Lung (tissue), 12 donors: Measurements from ENCODE around the gene COL9A3. TPM values are rescaled to one million over a fixed set of nuclear protein-coding genes. Genes with fewer than 3 reads are reported as not detected.

Experiments used
- ATAC-seq: fragments of 200-7000 bp; cut with Tn5 transposase; one replicate; pipeline ENCODE4 v1.9.1; 2020; ENCODE audit warnings: moderate number of reproducible peaks; ENCODE audit not compliant: insufficient read depth, low FRiP score
- DNase-seq, 3 donors: peaks; one replicate each; pipeline ENCODE4 v3.0.0-alpha.2; 2013 to 2017
- H3K27ac ChIP-seq, 2 donors: one replicate each; pipeline ENCODE4 v1.5.1; 2013; ENCODE audit warnings: mild to moderate bottlenecking in 2 of 2, moderate library complexity in 2 of 2, control low read depth in 1 of 2, inconsistent platforms in 1 of 2, low read depth in 1 of 2, low read length in 1 of 2
- H3K27me3 ChIP-seq, 3 donors: one replicate each; pipeline ENCODE4 v1.5.1; 2013; ENCODE audit warnings: low read length in 2 of 3; ENCODE audit not compliant: control insufficient read depth in 3 of 3, insufficient read depth in 3 of 3
- H3K36me3 ChIP-seq, 4 donors: one replicate each; pipeline ENCODE4 v1.5.1; 2013; ENCODE audit warnings: low read length in 4 of 4, mild to moderate bottlenecking in 1 of 4, moderate library complexity in 1 of 4; ENCODE audit not compliant: control insufficient read depth in 4 of 4, insufficient read depth in 4 of 4
- H3K4me1 ChIP-seq, 5 donors: one replicate each; pipeline ENCODE4 v1.5.1; 2013; ENCODE audit warnings: low read length in 5 of 5, mild to moderate bottlenecking in 2 of 5, moderate library complexity in 1 of 5; ENCODE audit not compliant: control insufficient read depth in 5 of 5, insufficient read depth in 5 of 5
- H3K4me3 ChIP-seq: one replicate; pipeline ENCODE4 v1.5.1; 2013; ENCODE audit warnings: mild to moderate bottlenecking, control low read depth, moderate library complexity
- H3K9ac ChIP-seq, 2 donors: one replicate each; pipeline ENCODE4 v1.5.1; 2013; ENCODE audit warnings: low read length in 2 of 2, control low read depth in 1 of 2; ENCODE audit not compliant: insufficient read depth in 1 of 2
- H3K9me3 ChIP-seq, 4 donors: one replicate each; pipeline ENCODE4 v1.5.1; 2013; ENCODE audit warnings: low read length in 3 of 4, mild to moderate bottlenecking in 1 of 4, moderate library complexity in 1 of 4; ENCODE audit not compliant: control insufficient read depth in 4 of 4, insufficient read depth in 3 of 4
- WGBS, 2 donors: extraction: QIAGEN DNeasy Blood & Tissue Kit; methylation state at CpG; one replicate each; pipeline ENCODE4 v1.1.7; 2013; 5-methylcytosine and 5-hydroxymethylcytosine counted together
- polyA plus RNA-seq, 2 donors: library from polyadenylated mRNA; stranded (reverse); fragments of 200-250 nt; gene quantifications; one replicate each; pipeline ENCODE4 v1.2.1, GENCODE V29; 2013
- total RNA-seq, 2 donors: library from RNA; depleted of rRNA in 1 of 2; stranded (reverse); fragments of >200 nt in 1 of 2; gene quantifications; one replicate each; pipeline ENCODE4 v1.2.1, GENCODE V29; 2014 to 2021
- TF ChIP-seq, protein P1 (sequence below): IDR thresholded peaks from 2 replicates; pipeline ENCODE4 v1.5.1; 2012; ENCODE audit warnings: mild to moderate bottlenecking; ENCODE audit errors: control extremely low read depth, extremely low read depth
- donor health status: control.
- donor health status: control.
- donor health status: Bipolar disorder and iron deficiency.
- donor health status: healthy.
- donor health status: DM: yes; HTN: yes; CAD: no.

The COL9A3 gene
- total and polyA plus RNA-seq, 4 donors: 0.55 to 26.1 (median 4.0) TPM

DNA sequence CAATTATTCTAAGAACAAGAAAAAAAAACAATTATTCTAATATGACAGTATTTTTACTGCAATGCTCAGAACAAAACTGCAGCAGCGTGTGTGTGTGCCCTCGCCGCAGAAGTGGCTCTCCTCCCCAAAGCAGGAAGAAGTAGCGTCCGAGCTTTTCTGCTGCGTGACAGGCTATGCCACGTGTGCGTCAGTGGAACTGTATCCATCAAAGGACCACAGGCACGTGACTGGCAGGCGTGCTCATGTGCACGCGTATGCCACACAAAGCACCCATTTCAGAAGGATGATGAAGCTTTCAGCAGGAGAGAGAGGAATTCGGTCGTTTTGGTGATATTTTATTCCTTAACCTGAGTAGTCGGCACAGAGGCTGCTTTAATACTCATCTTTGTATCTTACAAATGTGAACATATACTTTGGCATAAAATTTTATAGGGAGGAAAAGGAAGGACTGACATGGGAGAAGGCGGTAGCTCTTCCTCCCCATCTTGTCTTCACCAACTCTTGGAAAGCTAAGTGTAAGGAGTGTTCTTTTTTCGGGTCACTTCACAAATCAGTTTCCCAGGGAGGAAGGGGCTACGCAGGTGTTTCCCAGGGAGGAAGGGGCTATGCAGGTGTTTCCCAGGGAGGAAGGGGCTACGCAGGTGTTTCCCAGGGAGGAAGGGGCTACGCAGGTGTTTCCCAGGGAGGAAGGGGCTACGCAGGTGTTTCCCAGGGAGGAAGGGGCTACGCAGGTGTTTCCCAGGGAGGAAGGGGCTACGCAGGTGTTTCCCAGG, 41.4 kb downstream of the COL9A3 start:
- Histone ChIP-seq H3K27me3 (no peaks in the 10 kb centered on the region), H3K9ac (no peak overlapping the region), H3K4me3 (no peak overlapping the region), H3K36me3 (peaks cover 3 to 13% (median 7%) of the 10 kb centered on the region in 4 donors), H3K4me1 (peaks cover 0 to 11% (median 6%) of the 10 kb centered on the region in 5 donors), H3K27ac (no peak overlapping the region), H3K9me3 (peaks cover 0 to 2% (median 0%) of the 10 kb centered on the region in 4 donors)
- TF ChIP-seq, protein P1, sequence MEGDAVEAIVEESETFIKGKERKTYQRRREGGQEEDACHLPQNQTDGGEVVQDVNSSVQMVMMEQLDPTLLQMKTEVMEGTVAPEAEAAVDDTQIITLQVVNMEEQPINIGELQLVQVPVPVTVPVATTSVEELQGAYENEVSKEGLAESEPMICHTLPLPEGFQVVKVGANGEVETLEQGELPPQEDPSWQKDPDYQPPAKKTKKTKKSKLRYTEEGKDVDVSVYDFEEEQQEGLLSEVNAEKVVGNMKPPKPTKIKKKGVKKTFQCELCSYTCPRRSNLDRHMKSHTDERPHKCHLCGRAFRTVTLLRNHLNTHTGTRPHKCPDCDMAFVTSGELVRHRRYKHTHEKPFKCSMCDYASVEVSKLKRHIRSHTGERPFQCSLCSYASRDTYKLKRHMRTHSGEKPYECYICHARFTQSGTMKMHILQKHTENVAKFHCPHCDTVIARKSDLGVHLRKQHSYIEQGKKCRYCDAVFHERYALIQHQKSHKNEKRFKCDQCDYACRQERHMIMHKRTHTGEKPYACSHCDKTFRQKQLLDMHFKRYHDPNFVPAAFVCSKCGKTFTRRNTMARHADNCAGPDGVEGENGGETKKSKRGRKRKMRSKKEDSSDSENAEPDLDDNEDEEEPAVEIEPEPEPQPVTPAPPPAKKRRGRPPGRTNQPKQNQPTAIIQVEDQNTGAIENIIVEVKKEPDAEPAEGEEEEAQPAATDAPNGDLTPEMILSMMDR: no peak
- ATAC-seq (no peak), DNase-seq (no peak)
- WGBS, 2 donors: 89 to 90% methylated on average over 18 to 20 of the region's 23 CpGs

DNA sequence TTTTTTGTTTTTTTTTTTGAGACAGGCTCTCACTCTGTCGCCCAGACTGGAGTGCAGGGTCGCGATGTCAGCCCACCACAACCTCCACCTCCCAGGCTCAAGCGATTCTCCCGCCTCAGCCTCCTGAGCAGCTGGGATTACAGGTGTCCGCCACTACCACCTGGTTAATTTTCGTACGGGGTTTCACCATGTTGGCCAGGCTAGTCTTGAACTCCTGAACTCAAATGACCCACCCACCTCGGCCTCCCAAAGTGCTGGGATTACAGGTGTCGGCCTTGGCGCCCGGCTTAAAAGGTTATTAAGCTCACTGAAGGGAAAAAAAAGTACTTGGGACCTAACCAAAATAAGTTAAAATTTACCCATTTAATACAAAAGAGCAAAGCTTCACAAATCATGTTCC, 42.9 kb downstream of the COL9A3 start:
- Histone ChIP-seq H3K4me1 (peaks cover 0 to 11% (median 6%) of the 10 kb centered on the region in 5 donors), H3K36me3 (peaks cover 0 to 9% (median 5%) of the 10 kb centered on the region in 4 donors), H3K4me3 (no peak overlapping the region), H3K9me3 (peaks cover 0 to 2% (median 0%) of the 10 kb centered on the region in 4 donors), H3K9ac (no peak overlapping the region), H3K27ac (no peak overlapping the region), H3K27me3 (no peaks in the 10 kb centered on the region)
- DNase-seq (no peak), ATAC-seq (no peak)
- 96% methylated on average over 12 of the region's 12 CpGs for WGBS, 2 donors
- TF ChIP-seq, protein P1: no peak

DNA sequence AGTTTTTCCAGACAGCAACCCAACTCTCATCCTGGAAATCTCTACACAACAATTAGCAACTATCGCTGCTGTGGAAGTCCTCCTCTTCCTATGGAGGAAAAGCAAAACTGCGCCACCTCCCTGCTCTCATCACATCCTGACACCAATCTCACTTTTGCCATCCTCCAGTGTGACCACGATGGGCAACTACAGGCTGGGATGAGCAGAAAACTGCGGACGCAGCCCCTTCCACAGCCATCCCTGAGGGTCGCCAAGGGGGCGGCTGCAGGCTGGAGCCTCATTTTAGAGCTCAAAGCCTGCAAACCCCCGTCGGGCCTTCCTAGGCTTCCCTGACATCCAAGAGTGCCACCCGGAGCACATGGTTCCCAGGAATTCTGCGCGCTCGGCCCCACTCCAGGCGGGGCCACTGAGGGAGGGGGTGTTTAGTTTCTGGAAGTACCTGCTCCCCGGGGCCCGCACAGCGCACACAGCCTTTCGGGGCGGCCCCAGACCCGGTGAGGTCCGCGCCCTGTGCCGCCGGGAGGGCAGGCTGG, 43.6 kb downstream of the COL9A3 start:
- H3K9ac ChIP-seq: peak overlapping the region in 1 of 2 donors; percentile 6
- H3K4me3 ChIP-seq: peak overlapping the region; percentile 71
- TF ChIP-seq, protein P1: no peak
- H3K4me1 ChIP-seq: peaks cover 0 to 11% (median 6%) of the 10 kb centered on the region in 5 donors
- DNase-seq: peak in 2 of 3 donors; percentile 50 to 55
- H3K9me3 ChIP-seq: peaks cover 0 to 2% (median 0%) of the 10 kb centered on the region in 4 donors
- ATAC-seq: no peak
- no peak overlapping the region for H3K27ac ChIP-seq
- H3K27me3 ChIP-seq: no peaks in the 10 kb centered on the region
- H3K36me3 ChIP-seq: peaks cover 0 to 9% (median 5%) of the 10 kb centered on the region in 4 donors
- 24 to 27% methylated on average over 24 of the region's 24 CpGs for WGBS, 2 donors
